GM19324 (cell line): ENCODE results near the gene TMEM132D.
"Not testable (repeated sequence)": the region's sequence is repeated elsewhere in the genome, so short reads cannot be mapped to it uniquely, and the experiment has no call there.

Source experiments
- ATAC-seq: cut with Tn5 transposase; IDR thresholded peaks from one replicate; pipeline ENCODE4 v1.9.1; 2021; ENCODE audit warnings: mild to moderate bottlenecking, moderate library complexity; ENCODE audit not compliant: unreplicated experiment, low FRiP score

Gene TMEM132D

DNA sequence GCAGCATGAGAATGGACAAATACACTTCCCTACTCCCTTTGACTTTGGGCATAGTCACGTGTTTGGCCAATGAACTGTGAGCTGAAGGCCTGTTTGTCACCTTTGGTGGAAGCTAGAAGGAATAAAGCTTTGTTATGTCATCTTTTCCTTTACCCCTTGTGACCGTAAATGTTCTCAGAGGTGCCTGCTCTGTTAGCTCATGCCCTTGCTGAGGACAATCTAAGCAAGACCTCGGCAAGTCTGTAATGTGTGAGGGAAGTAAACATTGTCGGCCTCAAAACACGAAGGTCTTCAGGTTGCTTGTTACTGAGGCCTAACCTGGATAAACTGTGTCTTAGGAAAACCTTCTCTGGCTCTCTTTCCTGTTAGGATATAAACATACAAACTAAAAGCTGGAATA lies 354.2 kb downstream of the TMEM132D start:
- no peak for ATAC-seq

GRCh38 chr12:129549020-129549419 lies 354.8 kb downstream of the TMEM132D start:
- not testable (repeated sequence) for ATAC-seq

DNA sequence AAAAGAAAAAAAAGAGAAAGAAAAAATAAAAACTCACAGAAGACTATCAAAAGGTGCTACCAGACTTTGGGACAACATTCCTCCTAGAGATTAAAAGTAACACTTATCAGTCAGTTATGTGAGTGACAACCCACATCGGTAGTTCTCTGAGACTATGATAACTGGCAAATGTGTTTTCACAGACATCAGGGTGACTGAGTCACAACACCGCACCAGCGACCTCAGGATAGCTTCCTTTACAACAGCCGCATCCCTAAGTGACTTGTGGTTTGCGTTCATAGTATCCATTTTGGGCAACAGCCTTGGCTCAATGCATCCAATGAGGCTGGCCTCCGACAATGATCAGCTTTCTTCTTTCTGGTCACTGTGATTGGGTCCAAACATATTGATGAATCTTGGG lies 359.1 kb downstream of the TMEM132D start:
- ATAC-seq = no peak

- ATAC-seq = no peak
These were observed 362.9 kb downstream of the TMEM132D start for GRCh38 chr12:129540954-129541353.

GRCh38 chr12:129540249-129540648 lies 363.6 kb downstream of the TMEM132D start:
- no peak for ATAC-seq

DNA sequence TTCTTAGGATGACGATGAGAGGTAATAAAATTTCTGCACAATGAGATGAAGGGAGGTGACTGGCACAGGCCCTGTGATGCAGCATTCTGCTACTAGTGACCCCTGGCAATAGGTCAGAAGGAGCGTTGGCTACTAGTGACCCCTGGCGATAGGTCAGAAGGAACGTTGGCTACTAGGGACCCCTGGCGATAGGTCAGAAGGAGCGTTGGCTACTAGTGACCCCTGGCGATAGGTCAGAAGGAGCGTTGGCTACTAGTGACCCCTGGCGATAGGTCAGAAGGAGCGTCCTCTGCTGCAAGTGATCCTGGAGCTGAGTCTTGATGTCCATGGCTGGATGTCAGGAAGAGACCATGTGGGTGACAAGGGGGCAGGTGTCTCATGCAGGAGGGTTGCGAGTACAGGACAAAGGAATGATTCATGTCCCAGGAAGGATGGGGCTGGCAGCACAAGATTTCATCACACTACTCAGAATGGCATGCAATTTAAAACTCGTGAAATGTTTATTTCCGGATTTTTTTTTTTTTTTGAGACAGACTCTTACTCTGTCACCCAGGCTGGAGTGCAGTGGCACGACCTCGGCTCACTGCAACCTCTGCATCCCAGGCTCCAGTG lies 365.0 kb downstream of the TMEM132D start:
- ATAC-seq = not testable (repeated sequence)

DNA sequence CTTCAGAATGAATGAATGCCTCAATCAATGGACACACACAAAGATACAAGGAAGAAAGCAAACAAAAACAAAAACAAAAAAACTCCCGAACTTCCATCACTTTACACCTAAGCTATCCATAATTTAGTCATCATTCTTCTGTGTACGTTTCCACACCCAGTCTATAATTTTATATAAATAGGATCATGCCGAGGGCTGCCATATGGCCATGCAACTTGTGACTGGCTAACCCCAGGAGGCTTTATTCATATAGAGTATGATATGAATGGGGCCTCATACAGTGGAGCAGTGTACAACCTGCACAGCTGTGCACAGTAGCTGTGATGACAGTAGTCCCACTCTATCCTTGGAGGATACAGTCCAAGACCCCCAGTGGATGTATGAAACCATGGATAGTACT lies 365.7 kb downstream of the TMEM132D start:
- ATAC-seq = no peak

- ATAC-seq = no peak
These were observed 368.7 kb downstream of the TMEM132D start for GRCh38 chr12:129534966-129535750.

- no peak for ATAC-seq
These were observed 370.9 kb downstream of the TMEM132D start for GRCh38 chr12:129532707-129533499.

DNA sequence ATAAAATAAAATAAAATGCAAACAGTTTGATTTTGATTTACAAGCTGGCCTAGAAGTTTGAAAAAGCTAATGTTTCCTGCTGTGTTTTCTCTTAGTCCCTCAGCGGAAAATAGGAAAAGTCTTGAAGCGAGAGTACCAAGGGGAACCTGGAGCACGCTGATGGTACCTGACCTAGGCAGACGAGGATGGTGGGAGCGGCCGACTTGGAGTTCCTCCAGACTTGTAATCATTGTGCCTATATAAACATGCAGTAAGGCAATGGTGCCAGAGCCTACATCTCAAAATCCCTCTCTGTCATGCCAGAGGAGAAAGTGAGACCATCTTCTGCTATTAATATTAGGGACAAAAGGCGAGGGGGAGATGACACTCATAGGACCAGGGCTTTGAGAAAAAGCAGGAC lies 371.7 kb downstream of the TMEM132D start:
- no peak for ATAC-seq

GRCh38 chr12:129530984-129531383 lies 372.8 kb downstream of the TMEM132D start:
- ATAC-seq = no peak

- no peak for ATAC-seq
These were observed 373.3 kb downstream of the TMEM132D start for GRCh38 chr12:129530517-129530916.

- ATAC-seq = no peak
These were observed 376.3 kb downstream of the TMEM132D start for GRCh38 chr12:129527506-129527905.

- ATAC-seq = no peak
These were observed 380.2 kb downstream of the TMEM132D start for GRCh38 chr12:129523621-129524020.

GRCh38 chr12:129520739-129521138 lies 383.1 kb downstream of the TMEM132D start:
- no peak for ATAC-seq

GRCh38 chr12:129503802-129504201 lies 400.0 kb downstream of the TMEM132D start:
- ATAC-seq = no peak

- ATAC-seq = no peak
These were observed 407.6 kb downstream of the TMEM132D start for GRCh38 chr12:129496226-129496625.

DNA sequence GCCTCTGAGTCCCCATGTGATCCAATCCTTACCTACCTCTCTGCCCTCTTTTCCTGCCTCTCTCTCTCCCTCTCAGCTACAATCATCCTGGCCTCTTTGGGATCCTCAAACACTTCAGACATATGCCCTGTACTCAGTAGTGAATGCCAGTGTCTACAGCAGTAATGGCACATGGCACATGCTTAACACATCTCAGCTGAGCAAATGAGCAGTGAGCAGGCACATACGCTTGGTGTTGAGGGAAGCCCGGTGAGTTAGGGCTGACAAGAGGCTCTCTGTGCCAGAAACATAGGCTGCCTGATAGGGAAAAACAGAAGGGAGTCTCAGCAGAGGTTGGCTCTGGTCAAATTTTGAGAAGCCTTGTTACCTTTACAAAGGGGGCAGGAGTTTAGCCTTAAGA lies 409.1 kb downstream of the TMEM132D start:
- no peak for ATAC-seq

- no peak for ATAC-seq
These were observed 409.6 kb downstream of the TMEM132D start for GRCh38 chr12:129494260-129494659.

GRCh38 chr12:129489100-129489676 lies 414.6 kb downstream of the TMEM132D start:
- no peak for ATAC-seq

- ATAC-seq = no peak
These were observed 416.9 kb downstream of the TMEM132D start for GRCh38 chr12:129486931-129487330.
